ENCODE results near the gene PRPF39.
"Not testable (repeated sequence)": the region's sequence is repeated elsewhere in the genome, so short reads cannot be mapped to it uniquely, and the experiment has no call there.

Gene PRPF39

GRCh38 chr14:45078323-45078722 is 5.6 kb upstream of the PRPF39 start:
- Histone ChIP-seq H3K9me3 (ENCODE audit: control insufficient read depth, low read length) (no peaks in the 10 kb centered on the region), H3K36me3 (ENCODE audit: control insufficient read depth, insufficient read depth, low read length) (no peaks in the 10 kb centered on the region)

GRCh38 chr14:45080416-45080968 is 3.4 kb upstream of the PRPF39 start:
- not testable (repeated sequence) for H3K4me3 ChIP-seq (ENCODE audit: insufficient read depth, low read depth, low read length, poor library complexity, severe bottlenecking); H3K36me3 ChIP-seq (ENCODE audit: control insufficient read depth, insufficient read depth, low read length); DNase-seq; H3K27ac ChIP-seq (ENCODE audit: insufficient read depth, low read length, poor library complexity, severe bottlenecking); H3K9me3 ChIP-seq (ENCODE audit: control insufficient read depth, low read length); H3K27me3 ChIP-seq (replicated peaks; ENCODE audit: control insufficient read depth, insufficient read depth, low read length, poor library complexity, severe bottlenecking); H3K4me1 ChIP-seq (ENCODE audit: control insufficient read depth, insufficient read depth, low read length, poor library complexity, severe bottlenecking)

More at GRCh38 chr14:45078323-45078722, 5.6 kb upstream of the PRPF39 start:
- no peaks in the 10 kb centered on the region for H3K27me3 ChIP-seq (replicated peaks; ENCODE audit: control insufficient read depth, insufficient read depth, low read length, poor library complexity, severe bottlenecking)
- H3K4me3 ChIP-seq (ENCODE audit: insufficient read depth, low read depth, low read length, poor library complexity, severe bottlenecking) = no peak overlapping the region
- no peak overlapping the region for H3K27ac ChIP-seq (ENCODE audit: insufficient read depth, low read length, poor library complexity, severe bottlenecking)
- DNase-seq = no peak
- H3K4me1 ChIP-seq (ENCODE audit: control insufficient read depth, insufficient read depth, low read length, poor library complexity, severe bottlenecking) = no peaks in the 10 kb centered on the region

GRCh38 chr14:45081096-45081495 is 2.8 kb upstream of the PRPF39 start:
- H3K9me3 ChIP-seq (ENCODE audit: control insufficient read depth, low read length); H3K27me3 ChIP-seq (replicated peaks; ENCODE audit: control insufficient read depth, insufficient read depth, low read length, poor library complexity, severe bottlenecking); H3K27ac ChIP-seq (ENCODE audit: insufficient read depth, low read length, poor library complexity, severe bottlenecking); H3K4me1 ChIP-seq (ENCODE audit: control insufficient read depth, insufficient read depth, low read length, poor library complexity, severe bottlenecking); H3K36me3 ChIP-seq (ENCODE audit: control insufficient read depth, insufficient read depth, low read length); DNase-seq; H3K4me3 ChIP-seq (ENCODE audit: insufficient read depth, low read depth, low read length, poor library complexity, severe bottlenecking): not testable (repeated sequence)

GRCh38 chr14:45082420-45082819 is 1.5 kb upstream of the PRPF39 start:
- no peaks in the 10 kb centered on the region for H3K36me3 ChIP-seq (ENCODE audit: control insufficient read depth, insufficient read depth, low read length)

GRCh38 chr14:45083617-45083975 is 320 bp upstream of the PRPF39 start:
- Histone ChIP-seq H3K27ac (ENCODE audit: insufficient read depth, low read length, poor library complexity, severe bottlenecking) (peak overlapping the region; percentile 84), H3K4me1 (ENCODE audit: control insufficient read depth, insufficient read depth, low read length, poor library complexity, severe bottlenecking) (peaks cover 18% of the 10 kb centered on the region), H3K27me3 (replicated peaks; ENCODE audit: control insufficient read depth, insufficient read depth, low read length, poor library complexity, severe bottlenecking) (no peaks in the 10 kb centered on the region), H3K4me3 (ENCODE audit: insufficient read depth, low read depth, low read length, poor library complexity, severe bottlenecking) (peak overlapping the region; percentile 75), H3K9me3 (ENCODE audit: control insufficient read depth, low read length) (no peaks in the 10 kb centered on the region), H3K36me3 (ENCODE audit: control insufficient read depth, insufficient read depth, low read length) (no peaks in the 10 kb centered on the region)
- DNase-seq = no peak

More at GRCh38 chr14:45082420-45082819, 1.5 kb upstream of the PRPF39 start:
- Histone ChIP-seq H3K4me3 (ENCODE audit: insufficient read depth, low read depth, low read length, poor library complexity, severe bottlenecking) (no peak overlapping the region), H3K27me3 (replicated peaks; ENCODE audit: control insufficient read depth, insufficient read depth, low read length, poor library complexity, severe bottlenecking) (no peaks in the 10 kb centered on the region), H3K4me1 (ENCODE audit: control insufficient read depth, insufficient read depth, low read length, poor library complexity, severe bottlenecking) (peaks cover 12% of the 10 kb centered on the region), H3K9me3 (ENCODE audit: control insufficient read depth, low read length) (no peaks in the 10 kb centered on the region), H3K27ac (ENCODE audit: insufficient read depth, low read length, poor library complexity, severe bottlenecking) (no peak overlapping the region)
- DNase-seq = no peak

GRCh38 chr14:45084946-45085346 is 1.0 kb downstream of the PRPF39 start:
- Histone ChIP-seq H3K36me3 (ENCODE audit: control insufficient read depth, insufficient read depth, low read length) (no peaks in the 10 kb centered on the region), H3K27me3 (replicated peaks; ENCODE audit: control insufficient read depth, insufficient read depth, low read length, poor library complexity, severe bottlenecking) (no peaks in the 10 kb centered on the region), H3K27ac (ENCODE audit: insufficient read depth, low read length, poor library complexity, severe bottlenecking) (peak overlapping the region; percentile 84), H3K4me3 (ENCODE audit: insufficient read depth, low read depth, low read length, poor library complexity, severe bottlenecking) (peak overlapping the region; percentile 75), H3K4me1 (ENCODE audit: control insufficient read depth, insufficient read depth, low read length, poor library complexity, severe bottlenecking) (peaks cover 18% of the 10 kb centered on the region), H3K9me3 (ENCODE audit: control insufficient read depth, low read length) (no peaks in the 10 kb centered on the region)
- no peak for DNase-seq

GRCh38 chr14:45089813-45090212 is 5.9 kb downstream of the PRPF39 start:
- Histone ChIP-seq H3K27ac (ENCODE audit: insufficient read depth, low read length, poor library complexity, severe bottlenecking) (no peak overlapping the region), H3K4me1 (ENCODE audit: control insufficient read depth, insufficient read depth, low read length, poor library complexity, severe bottlenecking) (peaks cover 18% of the 10 kb centered on the region)

GRCh38 chr14:45091710-45092109 is 7.8 kb downstream of the PRPF39 start:
- Histone ChIP-seq H3K9me3 (ENCODE audit: control insufficient read depth, low read length) (no peaks in the 10 kb centered on the region), H3K36me3 (ENCODE audit: control insufficient read depth, insufficient read depth, low read length) (peaks cover 16% of the 10 kb centered on the region), H3K4me1 (ENCODE audit: control insufficient read depth, insufficient read depth, low read length, poor library complexity, severe bottlenecking) (peaks cover 9% of the 10 kb centered on the region), H3K4me3 (ENCODE audit: insufficient read depth, low read depth, low read length, poor library complexity, severe bottlenecking) (no peak overlapping the region), H3K27me3 (replicated peaks; ENCODE audit: control insufficient read depth, insufficient read depth, low read length, poor library complexity, severe bottlenecking) (no peaks in the 10 kb centered on the region), H3K27ac (ENCODE audit: insufficient read depth, low read length, poor library complexity, severe bottlenecking) (no peak overlapping the region)
- no peak for DNase-seq

More at GRCh38 chr14:45089813-45090212, 5.9 kb downstream of the PRPF39 start:
- DNase-seq = no peak
- H3K4me3 ChIP-seq (ENCODE audit: insufficient read depth, low read depth, low read length, poor library complexity, severe bottlenecking) = no peak overlapping the region
- no peaks in the 10 kb centered on the region for H3K27me3 ChIP-seq (replicated peaks; ENCODE audit: control insufficient read depth, insufficient read depth, low read length, poor library complexity, severe bottlenecking)
- H3K36me3 ChIP-seq (ENCODE audit: control insufficient read depth, insufficient read depth, low read length) = no peaks in the 10 kb centered on the region
- no peaks in the 10 kb centered on the region for H3K9me3 ChIP-seq (ENCODE audit: control insufficient read depth, low read length)

GRCh38 chr14:45094275-45094674 is 10.4 kb downstream of the PRPF39 start:
- H3K4me1 ChIP-seq (ENCODE audit: control insufficient read depth, insufficient read depth, low read length, poor library complexity, severe bottlenecking) = no peaks in the 10 kb centered on the region
- no peak overlapping the region for H3K27ac ChIP-seq (ENCODE audit: insufficient read depth, low read length, poor library complexity, severe bottlenecking)
- no peaks in the 10 kb centered on the region for H3K27me3 ChIP-seq (replicated peaks; ENCODE audit: control insufficient read depth, insufficient read depth, low read length, poor library complexity, severe bottlenecking)
- DNase-seq = no peak
- peaks cover 25% of the 10 kb centered on the region for H3K36me3 ChIP-seq (ENCODE audit: control insufficient read depth, insufficient read depth, low read length)
- no peak overlapping the region for H3K4me3 ChIP-seq (ENCODE audit: insufficient read depth, low read depth, low read length, poor library complexity, severe bottlenecking)
- no peaks in the 10 kb centered on the region for H3K9me3 ChIP-seq (ENCODE audit: control insufficient read depth, low read length)

- peaks cover 25% of the 10 kb centered on the region for H3K36me3 ChIP-seq (ENCODE audit: control insufficient read depth, insufficient read depth, low read length)
- H3K27ac ChIP-seq (ENCODE audit: insufficient read depth, low read length, poor library complexity, severe bottlenecking) = no peak overlapping the region
- no peak overlapping the region for H3K4me3 ChIP-seq (ENCODE audit: insufficient read depth, low read depth, low read length, poor library complexity, severe bottlenecking)
- no peak for DNase-seq
- no peaks in the 10 kb centered on the region for H3K27me3 ChIP-seq (replicated peaks; ENCODE audit: control insufficient read depth, insufficient read depth, low read length, poor library complexity, severe bottlenecking)
- no peaks in the 10 kb centered on the region for H3K4me1 ChIP-seq (ENCODE audit: control insufficient read depth, insufficient read depth, low read length, poor library complexity, severe bottlenecking)
- no peaks in the 10 kb centered on the region for H3K9me3 ChIP-seq (ENCODE audit: control insufficient read depth, low read length)
Measured at GRCh38 chr14:45095143-45095542, 11.2 kb downstream of the PRPF39 start.

All from effector memory CD4-positive, alpha-beta T cell (primary cell).